K562 (cell line): Measurements from ENCODE around the gene CNTF. TPM values are rescaled to one million over a fixed set of nuclear protein-coding genes. Genes with fewer than 3 reads are reported as not detected.

Experiments
- ATAC-seq: fragments of 200-7000 bp; cut with Tn5 transposase; 3 replicates; pipeline ENCODE4 v1.9.1; 2020; ENCODE audit warnings: moderate library complexity
- BruUV-seq: library from RNA; stranded (reverse); fragments of 400-500 nt; replicated peaks from 2 replicates; lab custom pipeline; 2021; lab: Mats Ljungman, UMichigan
- CTCF ChIA-PET: fragments of 300-600 bp; formaldehyde crosslinking; extraction: SDS; loops from one replicate; lab custom pipeline; 2021; ENCODE audit warnings: low intra/inter-chr PET ratio; lab: Yijun Ruan, JAX
- POLR2A ChIA-PET: fragments of 300-600, 350-650 bp; sonication (Branson Sonifier 250); formaldehyde crosslinking; extraction: SDS; loops from one replicate; lab custom pipeline; 2021; ENCODE audit warnings: antibody characterized with exemption, inconsistent platforms; lab: Yijun Ruan, JAX
- DNase-seq, 4 experiments: peaks; one replicate each; pipeline versions ENCODE4 v3.0.0 to v3.0.0-alpha.2; 2011 to 2018; ENCODE audit warnings: low spot score in 3 of 4, mixed read lengths in 3 of 4; ENCODE audit errors: extremely low read depth in 1 of 4
- FAIRE-seq: peaks from 2 replicates; lab custom pipeline; 2011; peaks lifted over from hg19 to GRCh38; lab: Jason Lieb, UNC
- H2AFZ ChIP-seq: 2 replicates; pipeline ENCODE4 v1.6.0; 2011; ENCODE audit warnings: low read depth, low read length, control low read depth, inconsistent platforms
- H3K27ac ChIP-seq: fragments of 200-600 bp; 3 replicates; pipeline ENCODE4 v1.8.0; 2011; ENCODE audit warnings: low read depth, mild to moderate bottlenecking, control low read depth, inconsistent platforms, low read length, moderate library complexity, mixed read lengths; ENCODE audit errors: extremely low read depth
- H3K27me3 ChIP-seq, 2 experiments: fragments of 300-600 bp in 1 of 2; 2 replicates in 1 of 2; 3 replicates in 1 of 2; pipeline versions ENCODE4 v1.6.0 to v1.8.0; 2011; ENCODE audit warnings: inconsistent platforms in 2 of 2, low read length in 2 of 2, mild to moderate bottlenecking in 1 of 2, mixed read lengths in 1 of 2, moderate library complexity in 1 of 2; ENCODE audit not compliant: control insufficient read depth in 2 of 2, insufficient read depth in 2 of 2
- H3K36me3 ChIP-seq: fragments of 300-600 bp; 3 replicates; pipeline ENCODE4 v1.8.0; 2011; ENCODE audit warnings: mild to moderate bottlenecking, low read length, inconsistent platforms; ENCODE audit not compliant: control insufficient read depth, insufficient read depth
- H3K4me1 ChIP-seq, 2 experiments: fragments of 200-600 bp in 1 of 2; replicated peaks in 1 of 2; 2 replicates in 1 of 2; 3 replicates in 1 of 2; pipeline versions ENCODE4 v1.5.1 to v1.8.0; 2011; ENCODE audit warnings: inconsistent platforms in 2 of 2, low read length in 2 of 2, mild to moderate bottlenecking in 1 of 2, mixed read lengths in 1 of 2, moderate library complexity in 1 of 2; ENCODE audit not compliant: control insufficient read depth in 2 of 2, insufficient read depth in 2 of 2
- H3K4me2 ChIP-seq: 2 replicates; pipeline ENCODE4 v1.6.1; 2011; ENCODE audit warnings: low read length, control low read depth, inconsistent platforms, mixed read lengths; ENCODE audit not compliant: insufficient read depth
- H3K4me3 ChIP-seq: fragments of 200-600 bp; sonication (generic), shearing (Covaris generic); 2 replicates; pipeline ENCODE4 v1.5.1; 2016; ENCODE audit warnings: control low read depth, inconsistent platforms
- H3K79me2 ChIP-seq: fragments of 200-600 bp; 3 replicates; pipeline ENCODE4 v1.8.0; 2011; ENCODE audit warnings: low read length, inconsistent platforms; ENCODE audit not compliant: control insufficient read depth, insufficient read depth
- H3K9ac ChIP-seq, 2 experiments: 2 replicates each; pipeline versions ENCODE4 v1.6.0 to v1.6.1; 2011; ENCODE audit warnings: low read depth in 2 of 2, low read length in 2 of 2, control low read depth in 1 of 2, inconsistent platforms in 1 of 2, mild to moderate bottlenecking in 1 of 2, mixed read lengths in 1 of 2; ENCODE audit not compliant: insufficient read depth in 1 of 2
- H3K9me1 ChIP-seq: one replicate; pipeline ENCODE4 v1.6.0; 2011; ENCODE audit warnings: inconsistent platforms, mild to moderate bottlenecking, low read length, moderate library complexity; ENCODE audit not compliant: control insufficient read depth, insufficient read depth
- H3K9me3 ChIP-seq: replicated peaks from 2 replicates; pipeline ENCODE4 v1.5.1; 2011; ENCODE audit warnings: low read depth, low read length, inconsistent platforms; ENCODE audit not compliant: control insufficient read depth, insufficient read depth
- H4K20me1 ChIP-seq: replicated peaks from 2 replicates; pipeline ENCODE4 v1.6.1; 2011; ENCODE audit warnings: low read length, inconsistent platforms, mixed read lengths; ENCODE audit not compliant: control insufficient read depth, insufficient read depth
- DACH1 ChIP-seq: fragments of 450-650 bp; IDR thresholded peaks from 2 replicates; pipeline ENCODE4 v1.6.1; 2018; ENCODE audit not compliant: partially characterized antibody
- RFX1 ChIP-seq: fragments of 450-650 bp; IDR thresholded peaks from 2 replicates; pipeline ENCODE4 v1.6.1; 2016; ENCODE audit warnings: mild to moderate bottlenecking, moderate library complexity
- ZNF175 ChIP-seq: fragments of 200-800 bp; sonication (Bioruptor generic); IDR thresholded peaks from 2 replicates; pipeline ENCODE4 v1.6.1; 2016; ENCODE audit warnings: low read depth, mild to moderate bottlenecking, missing genetic modification characterization, missing compliant biosample characterization
- WGBS: fragments of 100-300 bp; shearing (Covaris generic); methylation state at CpG from one replicate; pipeline ENCODE4 v1.1.6; 2016; ENCODE audit warnings: low coverage, mixed read lengths; ENCODE audit not compliant: insufficient coverage; ENCODE audit errors: missing lambda C conversion rate; 5-methylcytosine and 5-hydroxymethylcytosine counted together
- in situ Hi-C: fragments of 300-500 bp; cut with MboI; formaldehyde crosslinking; loops from 4 replicates; pipeline ENCODE4 v1.15.0; 2018; ENCODE audit warnings: inconsistent platforms, mixed read lengths
- intact Hi-C: fragments of 100-400 bp; cut with micrococcal nuclease; formaldehyde crosslinking; loops from 2 replicates; pipeline ENCODE4 v1.14.2; 2022
- polyA plus RNA-seq, 8 experiments: library from polyadenylated mRNA; depleted of rRNA in 4 of 8; stranded (reverse) in 5 of 8; unstranded in 3 of 8; fragments of >200 nt; fragmentation: Nextera tagmentation in 2 of 8; fragmentation: Illumina TruSeq in 1 of 8; extraction: Ambion mirVana in 2 of 8; extraction: Trizol in 1 of 8; gene quantifications; 2 replicates each; pipeline versions ENCODE4 v1.2.1 to v1.2.3, GENCODE V29; 2011 to 2014; ENCODE audit warnings: inconsistent platforms in 1 of 8, missing spikeins in 1 of 8
- total RNA-seq, 7 experiments: library from RNA; depleted of rRNA in 6 of 7; stranded (reverse); fragments of >200 nt in 6 of 7; fragmentation: Illumina TruSeq in 2 of 7; extraction: Trizol in 2 of 7; gene quantifications; 2 replicates each; pipeline versions ENCODE4 v1.2.1 to v1.2.3, GENCODE V29; 2011 to 2021; ENCODE audit warnings: low replicate concordance in 1 of 7
- TF ChIP-seq, protein P1 (sequence below): fragments of 250-450 bp; sonication (Bioruptor Pico); IDR thresholded peaks from 2 replicates; pipeline ENCODE4 v1.4.0; 2020; ENCODE audit warnings: mild to moderate bottlenecking, moderate library complexity

CNTF gene
- total and polyA plus RNA-seq, 9 of the 15 experiments (the other 6 are each of a cell fraction or from before 2014, with no cell fraction given): 0.17 to 5.0 (median 2.3) TPM

DNA sequence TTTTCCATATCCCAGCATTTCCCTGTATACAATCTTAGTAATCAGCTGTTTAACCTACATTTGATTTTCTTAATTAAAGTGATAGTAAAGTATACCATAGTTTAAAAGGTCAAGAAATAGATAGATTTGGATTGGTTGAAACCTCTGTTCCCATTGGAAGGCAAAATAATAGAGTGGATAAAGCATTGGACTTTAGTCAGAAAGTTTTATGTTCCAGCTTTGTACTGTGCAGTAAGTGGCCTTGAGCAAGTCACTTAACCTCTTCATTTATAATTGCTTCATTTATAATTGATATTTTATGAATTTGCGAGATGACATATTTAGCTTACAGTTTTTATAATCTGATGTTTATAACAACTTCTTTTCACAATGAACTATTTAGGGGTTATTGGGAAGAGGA is 40.0 kb upstream of the CNTF start:
- no TSS peak for BruUV-seq
- in situ Hi-C loops: no loop called here
- no peak for FAIRE-seq
- Histone ChIP-seq H4K20me1 (peaks cover 5% of the 10 kb centered on the region; the same call in 1 of the 2 replicates), H3K36me3 (peaks cover 48% of the 10 kb centered on the region), H3K4me2 (peak overlapping the region; percentile 64; the same call in 1 of the 2 replicates), H3K27ac (peak overlapping the region; percentile 9; the same call in 2 of the 3 replicates)
- TF ChIP-seq ZNF175 (CRISPR knock-in tag): no peak
- TF ChIP-seq RFX1: no peak
- TF ChIP-seq, protein P1, sequence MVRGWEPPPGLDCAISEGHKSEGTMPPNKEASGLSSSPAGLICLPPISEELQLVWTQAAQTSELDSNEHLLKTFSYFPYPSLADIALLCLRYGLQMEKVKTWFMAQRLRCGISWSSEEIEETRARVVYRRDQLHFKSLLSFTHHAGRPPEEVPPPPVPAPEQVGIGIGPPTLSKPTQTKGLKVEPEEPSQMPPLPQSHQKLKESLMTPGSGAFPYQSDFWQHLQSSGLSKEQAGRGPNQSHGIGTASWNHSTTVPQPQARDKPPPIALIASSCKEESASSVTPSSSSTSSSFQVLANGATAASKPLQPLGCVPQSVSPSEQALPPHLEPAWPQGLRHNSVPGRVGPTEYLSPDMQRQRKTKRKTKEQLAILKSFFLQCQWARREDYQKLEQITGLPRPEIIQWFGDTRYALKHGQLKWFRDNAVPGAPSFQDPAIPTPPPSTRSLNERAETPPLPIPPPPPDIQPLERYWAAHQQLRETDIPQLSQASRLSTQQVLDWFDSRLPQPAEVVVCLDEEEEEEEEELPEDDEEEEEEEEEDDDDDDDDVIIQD: no peak
- peak; percentile 14 for TF ChIP-seq DACH1
- TF ChIP-seq, all 486 proteins: peak for 1
- intact Hi-C loops: no loop called here
- no peak for DNase-seq
- Histone ChIP-seq H3K27me3 (no peaks in the 10 kb centered on the region), H3K9me1 (no peaks in the 10 kb centered on the region), H3K79me2 (peaks cover 87% of the 10 kb centered on the region), H2AFZ (no peak overlapping the region), H3K4me1 (peaks cover 0 to 8% of the 10 kb centered on the region in 2 experiments; a peak in 4 of 5 replicates), H3K4me3 (peak overlapping the region; percentile 87; the same call in 1 of the 2 replicates), H3K9me3 (no peaks in the 10 kb centered on the region), H3K9ac (peak overlapping the region in 1 of 2 experiments; percentile 99; a peak in 2 of 4 replicates)
- ATAC-seq: no peak
- WGBS: 33% methylated on average over 1 of the region's 1 CpG
- ChIA-PET POLR2A (no interaction called here), CTCF (no interaction called here)
